Neuronal stem cell (in vitro differentiated cells): ENCODE results near the gene TOX2.
"Not testable (repeated sequence)": the region's sequence is repeated elsewhere in the genome, so short reads cannot be mapped to it uniquely, and the experiment has no call there.

Experiments used
- DNase-seq: peaks from one replicate; pipeline ENCODE4 v3.0.0-alpha.2; 2013; ENCODE audit warnings: low spot score
- H2AFZ ChIP-seq: one replicate; pipeline ENCODE4 v1.6.1; 2013; ENCODE audit warnings: mild to moderate bottlenecking, low read length, inconsistent platforms
- H2AK5ac ChIP-seq: 2 replicates; pipeline ENCODE4 v1.6.1; 2013; ENCODE audit warnings: low read depth, mild to moderate bottlenecking, inconsistent platforms, low read length, moderate library complexity, mixed read lengths
- H2BK120ac ChIP-seq: 2 replicates; pipeline ENCODE4 v1.6.1; 2013; ENCODE audit warnings: low read depth, mild to moderate bottlenecking, inconsistent platforms, low read length, moderate library complexity, mixed read lengths
- H2BK12ac ChIP-seq: one replicate; pipeline ENCODE4 v1.6.1; 2013; ENCODE audit warnings: low read length, inconsistent platforms
- H2BK15ac ChIP-seq: 2 replicates; pipeline ENCODE4 v1.6.1; 2013; ENCODE audit warnings: mild to moderate bottlenecking, low read length, inconsistent platforms, mixed read lengths
- H2BK5ac ChIP-seq: one replicate; pipeline ENCODE4 v1.6.1; 2013; ENCODE audit warnings: inconsistent platforms, mild to moderate bottlenecking, low read length, moderate library complexity
- H3K14ac ChIP-seq: one replicate; pipeline ENCODE4 v1.6.1; 2013; ENCODE audit warnings: low read length, inconsistent platforms
- H3K18ac ChIP-seq: 2 replicates; pipeline ENCODE4 v1.6.1; 2013; ENCODE audit warnings: low read length, inconsistent platforms
- H3K23ac ChIP-seq: 2 replicates; pipeline ENCODE4 v1.6.1; 2013; ENCODE audit warnings: low read depth, mild to moderate bottlenecking, mixed read lengths, low read length, inconsistent platforms; ENCODE audit not compliant: poor library complexity
- H3K27ac ChIP-seq: replicated peaks from 3 replicates; pipeline ENCODE4 v1.5.1; 2013; ENCODE audit warnings: low read length, inconsistent platforms
- H3K27me3 ChIP-seq, 3 experiments: 2 replicates each; pipeline ENCODE4 v1.6.1; 2013; ENCODE audit warnings: low read length in 3 of 3, mild to moderate bottlenecking in 2 of 3, inconsistent platforms in 1 of 3, low read depth in 1 of 3, mixed read lengths in 1 of 3, moderate library complexity in 1 of 3; ENCODE audit not compliant: control insufficient read depth in 3 of 3, insufficient read depth in 3 of 3
- H3K36me3 ChIP-seq, 2 donors: replicated peaks in 1 of 2; 2 replicates each; pipeline ENCODE4 v1.6.1; 2013; ENCODE audit warnings: low read length in 2 of 2; ENCODE audit not compliant: control insufficient read depth in 2 of 2, insufficient read depth in 2 of 2
- H3K4ac ChIP-seq: 2 replicates; pipeline ENCODE4 v1.6.1; 2013; ENCODE audit warnings: inconsistent platforms, mild to moderate bottlenecking, low read length, moderate library complexity
- H3K4me1 ChIP-seq, 2 donors: 1 replicate in 1 of 2; 2 replicates in 1 of 2; pipeline ENCODE4 v1.6.1; 2013; ENCODE audit warnings: low read length in 2 of 2, low read depth in 1 of 2; ENCODE audit not compliant: control insufficient read depth in 2 of 2, insufficient read depth in 1 of 2
- H3K4me2 ChIP-seq: one replicate; pipeline ENCODE4 v1.6.1; 2013; ENCODE audit warnings: mild to moderate bottlenecking, low read length, inconsistent platforms; ENCODE audit not compliant: insufficient read depth, poor library complexity, severe bottlenecking
- H3K4me3 ChIP-seq, 2 donors: 2 replicates each; pipeline ENCODE4 v1.5.1; 2013; ENCODE audit warnings: low read length in 2 of 2, mild to moderate bottlenecking in 2 of 2, inconsistent platforms in 1 of 2, moderate library complexity in 1 of 2
- H3K79me1 ChIP-seq: one replicate; pipeline ENCODE4 v1.6.1; 2013; ENCODE audit warnings: low read depth, mild to moderate bottlenecking, inconsistent platforms, low read length, moderate library complexity
- H3K9ac ChIP-seq: one replicate; pipeline ENCODE4 v1.6.1; 2013; ENCODE audit warnings: mild to moderate bottlenecking, low read depth, low read length, inconsistent platforms; ENCODE audit not compliant: poor library complexity
- H3K9me3 ChIP-seq, 2 donors: replicated peaks in 1 of 2; 2 replicates each; pipeline versions ENCODE3 to v1.6.1; 2013; ENCODE audit warnings: low read length in 2 of 2, mild to moderate bottlenecking in 2 of 2, inconsistent platforms in 1 of 2, low read depth in 1 of 2, mixed read lengths in 1 of 2, moderate library complexity in 1 of 2; ENCODE audit not compliant: control insufficient read depth in 2 of 2, insufficient read depth in 1 of 2
- H4K8ac ChIP-seq: one replicate; pipeline ENCODE4 v1.6.1; 2013; ENCODE audit warnings: low read depth, mild to moderate bottlenecking, inconsistent platforms, low read length, moderate library complexity
- H4K91ac ChIP-seq: one replicate; pipeline ENCODE4 v1.6.1; 2013; ENCODE audit warnings: low read length, low read depth, mild to moderate bottlenecking, inconsistent platforms; ENCODE audit not compliant: poor library complexity
- WGBS, 2 donors: extraction: QIAGEN DNeasy Blood & Tissue Kit; methylation state at CpG; one replicate each; pipeline ENCODE4 v1.1.7; 2013; ENCODE audit warnings: missing lambda C conversion rate in 2 of 2, mixed read lengths in 1 of 2; ENCODE audit not compliant: insufficient read length in 2 of 2, insufficient replicate concordance in 1 of 2; ENCODE audit errors: extremely low coverage in 2 of 2; 5-methylcytosine and 5-hydroxymethylcytosine counted together

The TOX2 gene

DNA sequence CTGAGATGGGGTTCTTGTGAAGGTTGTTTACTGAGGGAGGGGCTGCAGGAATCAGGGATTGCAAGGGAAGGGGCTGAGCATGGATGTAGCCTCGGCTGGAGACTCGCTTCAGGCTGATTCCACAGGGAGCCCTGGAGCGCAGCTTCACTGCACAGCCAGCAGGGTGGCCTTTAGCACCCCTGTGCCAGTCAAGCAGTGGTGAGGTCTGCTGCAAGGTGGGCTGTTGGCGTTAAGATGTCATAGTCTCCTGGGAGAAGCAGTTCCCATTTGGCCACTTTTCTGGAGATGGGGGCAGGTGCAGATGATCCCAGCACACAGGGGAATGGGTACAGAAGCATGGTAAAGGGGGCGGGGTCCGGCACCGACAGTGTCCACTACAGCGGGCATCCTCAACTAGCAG lies 126.3 kb downstream of the TOX2 start:
- peaks cover 0 to 5% (median 0%) of the 10 kb centered on the region in 3 experiments for H3K27me3 ChIP-seq
- no peaks in the 10 kb centered on the region for H3K9me3 ChIP-seq
- no peak overlapping the region for H4K91ac ChIP-seq
- no peak overlapping the region for H3K27ac ChIP-seq
- H3K4me1 ChIP-seq: no peaks in the 10 kb centered on the region
- H2BK120ac ChIP-seq: no peak overlapping the region
- WGBS, 2 donors: no CpG with 5 or more reads among the region's 8 CpGs
- H2BK15ac ChIP-seq: no peak overlapping the region
- H2AFZ ChIP-seq: no peak overlapping the region
- no peak overlapping the region for H3K4me2 ChIP-seq
- H3K23ac ChIP-seq: no peak overlapping the region
- H2BK5ac ChIP-seq: no peak overlapping the region
- no peak overlapping the region for H3K18ac ChIP-seq
- no peak overlapping the region for H3K9ac ChIP-seq
- no peak overlapping the region for H3K4ac ChIP-seq
- DNase-seq: no peak
- no peaks in the 10 kb centered on the region for H3K36me3 ChIP-seq
- H2BK12ac ChIP-seq: no peak overlapping the region
- no peaks in the 10 kb centered on the region for H3K79me1 ChIP-seq
- no peak overlapping the region for H3K14ac ChIP-seq
- H3K4me3 ChIP-seq: no peak overlapping the region
- H2AK5ac ChIP-seq: no peak overlapping the region
- H4K8ac ChIP-seq: no peak overlapping the region

DNA sequence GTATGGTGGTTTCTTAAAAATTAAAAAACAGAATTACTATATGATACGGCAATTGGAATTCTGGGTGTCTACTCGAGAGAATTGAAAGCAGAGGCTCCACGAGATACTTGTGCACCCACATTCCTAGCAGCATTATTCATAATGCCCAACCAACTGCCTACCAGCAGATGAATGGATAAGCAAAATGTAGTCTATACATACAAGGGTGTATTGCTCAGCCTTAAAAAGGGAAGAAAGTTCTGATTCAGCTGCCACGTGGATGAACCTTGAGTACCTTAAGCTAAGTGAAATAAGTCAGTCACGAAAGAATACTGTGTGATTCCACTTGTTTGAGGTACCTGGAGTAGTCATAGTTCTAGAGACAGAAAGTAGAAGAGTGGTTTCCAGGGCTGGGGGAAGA lies 130.1 kb downstream of the TOX2 start:
- H3K36me3 ChIP-seq, H3K4ac ChIP-seq, H3K27me3 ChIP-seq, H3K4me2 ChIP-seq, H3K79me1 ChIP-seq, H3K4me3 ChIP-seq, H2BK12ac ChIP-seq, H2BK15ac ChIP-seq, H3K9me3 ChIP-seq, H2AFZ ChIP-seq, H2AK5ac ChIP-seq, H3K4me1 ChIP-seq, H2BK5ac ChIP-seq, H3K14ac ChIP-seq, H3K23ac ChIP-seq, H2BK120ac ChIP-seq, H4K91ac ChIP-seq, H4K8ac ChIP-seq, H3K18ac ChIP-seq, H3K9ac ChIP-seq, DNase-seq, H3K27ac ChIP-seq: not testable (repeated sequence)
- no CpG with 5 or more reads among the region's 5 CpGs for WGBS, 2 donors

DNA sequence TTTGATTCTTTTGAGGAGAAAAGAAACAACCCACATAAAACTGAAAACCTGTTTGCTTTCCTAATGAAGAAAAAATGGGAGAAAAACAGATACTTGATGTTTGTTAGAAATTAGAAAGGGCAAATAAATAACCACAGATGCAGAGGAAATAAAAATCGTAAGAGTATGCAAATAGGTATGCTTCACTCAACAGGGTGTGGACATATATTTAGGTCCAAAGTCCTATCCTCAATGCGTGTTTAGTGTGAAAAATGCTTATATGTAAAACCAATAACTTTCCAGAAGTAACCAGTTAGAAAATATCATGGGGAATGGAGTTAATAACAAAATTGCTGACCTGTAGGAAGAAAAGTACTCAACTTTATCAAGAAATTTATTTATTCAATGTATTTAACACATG lies 135.7 kb downstream of the TOX2 start:
- Histone ChIP-seq H3K9ac (no peak overlapping the region), H2BK120ac (no peak overlapping the region), H4K8ac (no peak overlapping the region), H3K14ac (no peak overlapping the region), H2AK5ac (no peak overlapping the region), H4K91ac (no peak overlapping the region), H3K4me3 (no peak overlapping the region), H2AFZ (no peak overlapping the region), H2BK12ac (no peak overlapping the region), H3K4me1 (no peaks in the 10 kb centered on the region), H3K4ac (no peak overlapping the region), H3K27me3 (no peaks in the 10 kb centered on the region), H2BK5ac (no peak overlapping the region), H3K23ac (no peak overlapping the region), H3K4me2 (no peak overlapping the region), H3K9me3 (no peaks in the 10 kb centered on the region), H3K27ac (no peak overlapping the region), H3K18ac (no peak overlapping the region), H2BK15ac (no peak overlapping the region), H3K36me3 (no peaks in the 10 kb centered on the region), H3K79me1 (no peaks in the 10 kb centered on the region)
- DNase-seq: no peak
- no CpG with 5 or more reads among the region's 2 CpGs for WGBS, 2 donors

DNA sequence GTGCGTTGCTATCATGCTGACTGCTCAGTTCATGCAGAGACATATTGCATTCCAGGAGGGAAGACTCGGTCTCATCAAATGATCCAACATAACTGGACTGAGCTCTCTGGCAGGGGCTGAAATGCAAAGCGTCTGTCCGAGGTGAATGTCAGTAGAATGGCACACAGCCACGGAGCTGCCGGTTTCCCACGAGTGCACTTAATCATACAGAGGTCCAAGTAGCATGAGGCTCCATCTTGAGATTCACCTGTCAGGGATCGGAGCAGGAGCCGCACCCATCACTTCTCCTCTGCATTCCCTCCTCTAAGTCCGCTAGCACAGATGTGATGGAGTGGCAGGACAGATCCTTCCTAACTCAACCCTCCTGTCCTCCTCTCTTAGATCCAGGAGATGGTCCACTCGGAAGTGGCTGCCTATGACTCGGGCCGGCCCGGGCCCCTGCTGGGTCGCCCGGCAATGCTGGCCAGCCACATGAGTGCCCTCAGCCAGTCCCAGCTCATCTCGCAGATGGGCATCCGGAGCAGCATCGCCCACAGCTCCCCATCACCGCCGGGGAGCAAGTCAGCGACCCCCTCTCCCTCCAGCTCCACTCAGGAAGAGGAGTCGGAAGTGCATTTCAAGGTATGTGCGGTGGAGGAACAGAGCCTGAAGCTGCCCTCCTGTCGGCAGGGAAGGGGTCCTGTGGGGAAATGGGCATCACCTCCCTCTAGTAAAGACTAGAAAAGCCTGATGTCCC lies 136.4 kb downstream of the TOX2 start:
- WGBS, 2 donors: no CpG with 5 or more reads among the region's 25 CpGs
- Histone ChIP-seq H3K79me1 (no peaks in the 10 kb centered on the region), H3K4me2 (no peak overlapping the region), H3K4me1 (no peaks in the 10 kb centered on the region), H2AK5ac (no peak overlapping the region), H3K4ac (no peak overlapping the region), H3K27me3 (no peaks in the 10 kb centered on the region), H3K27ac (no peak overlapping the region), H4K91ac (no peak overlapping the region), H4K8ac (no peak overlapping the region), H2BK120ac (no peak overlapping the region), H2BK12ac (no peak overlapping the region), H3K18ac (peak overlapping the region; percentile 44), H3K4me3 (no peak overlapping the region), H3K9me3 (no peaks in the 10 kb centered on the region), H2AFZ (no peak overlapping the region), H3K23ac (no peak overlapping the region), H2BK5ac (peak overlapping the region; percentile 53), H2BK15ac (no peak overlapping the region), H3K14ac (no peak overlapping the region), H3K36me3 (no peaks in the 10 kb centered on the region), H3K9ac (peak overlapping the region; percentile 30)
- DNase-seq: no peak
